Fibroblast of gingiva (primary cell): Measurements from ENCODE around the gene REXO2.

Experiments
- DNase-seq: peaks from one replicate; pipeline ENCODE4 v3.0.0-alpha.2; 2011; ENCODE audit warnings: low read depth

The REXO2 gene

DNA sequence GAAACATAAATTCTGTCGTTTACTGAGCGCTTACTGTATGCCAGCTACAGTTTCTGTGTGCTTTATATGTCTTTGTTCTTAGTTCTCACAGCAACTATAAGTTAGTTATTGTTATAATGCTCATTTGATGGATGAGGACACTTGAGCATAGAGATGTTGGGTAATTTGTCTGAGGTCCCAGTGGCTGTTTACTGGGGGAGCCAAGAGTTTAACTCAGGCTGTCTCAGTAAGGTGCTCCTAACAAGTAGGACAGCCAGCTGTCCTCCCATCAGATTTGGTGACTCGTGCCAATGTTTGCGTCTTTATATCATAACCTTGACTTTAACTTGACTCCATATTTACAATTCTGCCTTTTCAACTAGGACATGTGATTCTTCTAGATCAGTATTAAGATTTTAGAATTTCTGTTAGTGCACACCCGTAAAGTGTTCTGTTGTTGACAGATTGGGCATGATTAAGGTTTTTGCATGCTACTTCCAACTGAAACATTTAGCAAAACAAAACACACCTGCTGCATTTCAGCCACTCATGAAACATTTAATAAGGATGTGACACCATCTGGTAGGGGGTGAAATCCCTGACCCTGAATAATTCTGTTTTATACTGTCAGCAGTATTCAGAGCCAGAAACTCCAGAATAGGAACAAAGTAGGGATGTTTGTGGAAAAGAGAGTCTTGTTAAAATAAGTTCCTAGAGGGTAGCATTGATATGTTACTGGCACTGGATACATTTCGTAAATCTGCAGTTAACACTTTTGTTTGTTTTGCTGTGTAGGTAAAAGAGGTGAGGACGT lies 1.9 kb downstream of the REXO2 start:
- DNase-seq = no peak

DNA sequence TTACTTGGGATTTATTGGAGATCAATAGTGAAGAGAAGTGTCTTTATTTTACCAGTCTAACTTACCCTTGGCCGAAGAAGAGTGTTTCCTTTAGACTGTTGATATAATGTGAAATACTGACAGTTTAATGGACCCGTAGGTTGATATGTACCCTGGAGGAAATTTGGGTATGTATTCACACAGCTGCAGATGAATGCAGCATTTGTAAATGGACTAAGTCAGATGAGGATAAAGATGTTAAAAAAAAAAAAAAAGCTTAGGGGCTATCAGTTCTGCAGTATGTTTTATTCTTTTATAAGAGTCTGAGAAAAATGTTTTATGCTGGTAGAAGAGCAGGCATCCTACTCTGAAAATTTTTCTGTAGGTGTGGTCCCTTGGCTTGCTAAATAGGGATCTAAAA lies 2.7 kb downstream of the REXO2 start:
- no peak for DNase-seq

DNA sequence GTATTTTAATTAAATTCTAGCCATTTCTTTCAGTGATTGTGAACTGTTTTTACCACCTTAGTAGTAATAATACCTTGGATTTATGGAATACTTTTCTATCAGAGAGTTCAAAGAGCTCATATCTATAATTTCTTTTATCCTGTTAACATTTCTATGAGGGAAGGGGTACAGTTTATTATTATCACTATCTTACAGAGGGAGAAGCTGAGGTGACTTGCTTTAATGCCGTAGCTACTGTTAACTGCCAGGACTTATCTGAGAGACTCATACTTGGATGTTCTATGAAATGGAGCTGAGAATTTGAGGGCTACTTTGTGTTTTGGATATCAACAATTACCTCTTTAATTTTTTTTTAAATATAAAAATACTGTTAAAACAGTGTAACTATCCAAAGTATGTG lies 3.3 kb downstream of the REXO2 start:
- DNase-seq = no peak

DNA sequence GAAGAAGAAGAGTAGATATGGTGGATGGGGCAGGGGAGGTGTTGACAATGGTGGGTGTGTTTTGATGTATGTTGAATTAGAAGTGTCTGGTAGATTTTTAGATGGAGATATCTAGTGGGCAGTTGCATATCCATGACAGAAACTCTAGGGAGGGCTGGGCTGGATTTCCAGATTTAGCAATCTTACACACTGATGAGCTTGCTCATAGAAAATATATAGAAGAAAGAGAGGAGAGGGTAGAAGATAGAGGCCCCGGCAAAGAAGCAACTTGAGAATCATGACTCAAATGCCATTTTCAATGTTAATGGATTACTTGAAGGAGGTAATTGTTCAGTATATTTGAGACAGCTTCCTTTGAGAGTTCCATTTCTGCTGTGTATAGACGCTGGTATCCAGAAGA lies 8.2 kb downstream of the REXO2 start:
- no peak for DNase-seq

DNA sequence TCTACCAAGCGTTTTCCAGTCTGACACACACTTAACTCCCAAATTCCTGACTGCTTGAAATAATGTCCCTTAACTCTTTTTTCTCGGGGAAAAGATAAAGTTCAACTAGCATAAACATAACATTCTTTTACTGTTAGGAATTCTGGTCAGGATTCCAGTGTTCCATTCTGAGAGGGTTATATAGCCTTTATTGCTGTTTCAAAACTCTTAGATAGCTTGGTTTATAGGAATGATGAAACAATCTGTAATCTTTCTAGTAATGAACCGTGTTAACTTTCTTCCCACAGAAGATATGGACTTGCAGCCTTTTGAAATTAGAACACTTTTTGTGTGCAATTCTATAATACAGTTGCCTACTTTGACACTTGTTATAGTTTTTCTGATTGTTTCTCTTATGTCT lies 8.6 kb downstream of the REXO2 start:
- peak; percentile 27 for DNase-seq

DNA sequence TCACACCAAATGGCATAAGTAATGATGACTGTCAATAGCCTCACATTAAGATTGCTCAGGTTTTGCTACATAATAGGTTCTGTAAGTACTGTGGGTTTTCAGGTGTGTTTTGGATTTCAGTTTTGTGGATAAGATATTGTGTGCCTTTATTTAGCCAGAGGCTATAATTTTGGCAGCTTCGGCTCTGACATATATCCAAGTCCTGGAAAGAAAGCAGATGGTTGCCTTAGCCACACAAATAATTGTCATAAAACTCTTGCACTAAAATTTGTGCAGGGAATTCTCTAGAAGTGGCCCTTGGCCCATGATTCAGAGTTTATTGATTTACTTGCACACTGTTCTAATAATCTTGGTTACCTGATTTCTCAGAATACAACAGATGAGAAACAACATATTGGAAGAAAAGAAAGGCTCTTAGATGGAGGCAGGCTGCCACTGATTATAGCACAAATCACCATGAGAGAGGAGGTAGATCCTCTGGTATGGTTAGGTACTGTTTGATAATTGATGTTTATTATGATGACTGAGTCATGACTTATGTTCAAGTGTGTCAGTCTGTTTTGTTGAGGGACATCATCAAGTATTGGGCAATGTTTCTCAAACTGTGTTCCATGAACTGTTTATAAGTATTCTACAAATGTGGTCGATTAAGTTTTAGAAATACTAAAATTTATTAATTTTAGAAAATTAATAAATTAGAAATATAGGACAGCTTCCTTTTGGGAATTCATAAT lies 9.6 kb downstream of the REXO2 start:
- DNase-seq = peak; percentile 3

DNA sequence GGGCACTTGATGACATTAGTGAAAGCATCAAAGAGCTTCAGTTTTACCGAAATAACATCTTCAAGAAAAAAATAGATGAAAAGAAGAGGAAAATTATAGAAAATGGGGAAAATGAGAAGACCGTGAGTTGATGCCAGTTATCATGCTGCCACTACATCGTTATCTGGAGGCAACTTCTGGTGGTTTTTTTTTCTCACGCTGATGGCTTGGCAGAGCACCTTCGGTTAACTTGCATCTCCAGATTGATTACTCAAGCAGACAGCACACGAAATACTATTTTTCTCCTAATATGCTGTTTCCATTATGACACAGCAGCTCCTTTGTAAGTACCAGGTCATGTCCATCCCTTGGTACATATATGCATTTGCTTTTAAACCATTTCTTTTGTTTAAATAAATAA lies 10.6 kb downstream of the REXO2 start:
- no peak for DNase-seq

DNA sequence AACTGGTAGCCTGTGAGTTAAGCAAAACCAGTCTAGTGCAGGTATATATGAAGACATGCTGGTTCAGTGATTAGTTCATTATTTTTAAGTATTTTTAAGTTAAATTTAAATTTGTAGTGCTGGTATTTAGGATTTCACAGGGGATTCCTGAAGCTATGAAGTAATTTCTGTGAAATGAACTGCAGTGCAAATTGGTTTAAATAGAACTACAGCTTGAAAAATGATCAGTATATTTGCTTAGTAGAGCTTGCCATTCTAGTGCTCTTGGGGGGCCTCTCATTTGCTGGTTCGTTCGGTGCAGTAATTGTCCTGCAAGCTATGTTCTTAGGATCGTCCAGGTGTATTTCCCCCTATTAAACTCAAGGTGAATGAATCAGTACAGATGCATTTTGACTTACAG lies 13.1 kb downstream of the REXO2 start:
- no peak for DNase-seq

DNA sequence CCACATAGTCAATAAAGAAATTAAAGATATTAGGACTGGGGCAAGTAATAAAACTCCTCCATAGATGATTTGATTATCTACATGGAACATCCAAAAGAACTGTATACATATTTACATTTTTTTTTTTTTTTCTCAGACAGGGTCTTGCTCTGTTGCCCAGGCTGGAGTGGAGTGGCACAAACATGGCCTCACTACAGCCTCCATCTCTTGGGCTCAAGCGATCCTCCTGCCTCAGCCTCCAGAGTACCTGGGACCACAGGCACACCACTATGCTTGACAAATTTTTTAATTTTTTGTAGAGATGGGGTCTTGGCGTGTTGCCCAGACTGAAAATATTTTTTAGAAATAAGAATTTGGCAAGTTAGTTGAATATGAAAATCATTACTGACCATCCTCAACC lies 24.7 kb downstream of the REXO2 start:
- no peak for DNase-seq

DNA sequence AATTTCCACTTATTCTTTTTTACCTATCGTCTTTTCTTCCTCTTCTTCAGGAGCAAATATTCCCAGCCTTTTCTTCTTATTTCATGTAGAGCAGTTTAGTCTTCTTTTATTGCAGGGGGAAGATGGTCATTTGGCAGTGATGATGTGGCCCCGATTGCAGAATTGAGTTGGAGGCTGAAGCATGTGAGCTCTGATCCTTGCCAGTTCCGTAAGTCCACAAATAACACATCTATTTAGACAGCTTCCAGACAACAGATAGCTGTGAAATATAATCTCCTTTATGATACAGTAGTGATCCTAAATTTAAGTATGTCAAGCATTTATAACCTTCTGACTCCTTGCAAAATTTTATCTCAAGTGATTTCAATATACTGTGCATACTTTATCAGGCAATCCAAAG lies 27.5 kb downstream of the REXO2 start:
- no peak for DNase-seq

DNA sequence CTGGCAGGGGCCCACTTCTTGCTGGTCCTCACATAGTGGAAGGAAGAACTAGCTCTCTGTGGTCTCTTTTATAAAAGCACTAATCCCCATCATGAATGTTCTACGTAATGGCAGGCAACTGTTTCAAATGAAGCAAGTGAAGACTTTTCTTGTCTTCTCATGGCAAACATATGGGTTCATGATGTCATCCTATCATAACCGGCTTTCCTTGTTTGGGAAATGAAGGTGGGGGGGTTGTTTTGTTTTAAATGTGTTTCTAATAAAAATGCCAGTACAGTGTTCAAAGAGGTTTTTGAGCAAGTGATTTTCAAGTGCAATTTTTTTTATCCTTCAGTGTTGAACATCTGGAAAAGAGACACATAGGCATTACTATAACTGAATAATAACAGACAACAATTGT lies 33.4 kb downstream of the REXO2 start:
- no peak for DNase-seq

DNA sequence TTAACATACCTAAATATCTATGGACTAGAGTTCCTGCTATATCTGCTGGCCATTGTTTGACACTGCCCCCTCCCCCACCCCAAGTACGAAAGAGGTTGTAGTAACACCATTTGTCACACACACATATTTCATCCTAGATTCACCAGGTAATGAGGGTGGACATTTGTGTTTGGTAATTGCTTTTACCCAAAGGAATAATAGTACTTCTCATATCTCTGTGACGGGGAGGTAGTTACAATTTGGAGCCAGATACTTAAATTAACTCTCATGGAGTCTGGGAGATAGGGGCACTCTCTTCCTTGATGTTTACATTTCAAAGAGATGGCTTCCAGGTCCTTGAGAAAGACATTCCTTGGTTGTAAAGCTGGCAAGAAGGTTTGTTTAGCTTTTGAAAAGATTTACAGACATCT lies 38.7 kb downstream of the REXO2 start:
- DNase-seq = no peak

DNA sequence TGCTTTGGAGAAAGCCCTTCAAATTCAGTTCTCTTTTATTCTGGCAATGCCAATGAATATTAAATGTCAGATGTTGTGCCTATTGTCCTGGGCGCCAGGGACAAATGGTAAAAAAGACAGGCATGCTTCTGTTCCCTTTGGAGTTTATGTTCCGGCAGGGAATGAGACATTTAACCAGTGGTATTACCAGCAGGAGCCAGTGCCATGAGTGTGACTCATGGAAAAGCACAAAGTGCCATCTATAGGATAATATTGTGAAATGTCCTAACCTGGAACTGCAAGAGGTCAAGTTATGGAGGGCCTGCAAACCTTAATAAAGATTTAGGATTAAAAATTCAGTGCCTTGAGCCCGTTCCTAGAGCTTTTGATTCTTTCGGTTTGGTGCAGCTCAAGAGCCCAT lies 39.5 kb downstream of the REXO2 start:
- DNase-seq = peak; percentile 3

DNA sequence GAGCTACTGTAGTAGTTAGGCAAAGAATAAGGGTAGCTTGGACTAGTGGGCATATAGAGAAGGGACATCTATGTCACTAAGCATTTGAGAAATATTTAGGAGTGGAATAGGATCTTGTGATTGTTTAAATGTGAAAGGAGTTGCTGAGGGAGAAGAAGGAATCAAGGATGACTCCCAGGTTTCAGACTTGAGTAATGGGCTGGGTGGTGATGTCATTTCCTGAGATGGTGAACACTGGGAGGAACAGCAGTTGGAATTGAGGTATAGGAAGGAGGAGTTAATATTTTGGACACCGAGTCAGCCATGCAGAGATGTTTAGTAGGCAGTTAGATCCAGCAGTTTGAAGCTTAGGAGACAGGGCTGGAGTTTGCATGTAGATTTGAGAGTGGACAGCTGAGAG lies 40.1 kb downstream of the REXO2 start:
- DNase-seq = no peak

DNA sequence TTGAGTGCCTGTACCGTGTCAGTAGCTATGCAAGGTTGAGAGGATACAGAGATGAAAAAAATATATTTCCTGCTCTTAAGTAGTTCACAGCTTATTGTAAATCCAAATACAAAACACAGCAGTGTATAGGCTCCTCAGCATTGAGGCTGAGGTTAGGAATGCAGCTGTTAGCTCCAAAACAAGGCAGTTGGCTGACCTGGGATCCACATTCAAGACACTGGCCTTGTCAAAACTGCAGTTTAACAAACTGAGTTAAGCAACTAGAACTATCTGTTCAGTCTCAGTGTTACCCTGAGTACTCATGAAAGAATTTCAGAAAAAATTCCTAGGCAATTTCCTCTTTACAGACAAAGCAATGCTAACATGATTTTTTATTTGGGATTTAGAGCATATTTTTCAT lies 42.8 kb downstream of the REXO2 start:
- DNase-seq = no peak

DNA sequence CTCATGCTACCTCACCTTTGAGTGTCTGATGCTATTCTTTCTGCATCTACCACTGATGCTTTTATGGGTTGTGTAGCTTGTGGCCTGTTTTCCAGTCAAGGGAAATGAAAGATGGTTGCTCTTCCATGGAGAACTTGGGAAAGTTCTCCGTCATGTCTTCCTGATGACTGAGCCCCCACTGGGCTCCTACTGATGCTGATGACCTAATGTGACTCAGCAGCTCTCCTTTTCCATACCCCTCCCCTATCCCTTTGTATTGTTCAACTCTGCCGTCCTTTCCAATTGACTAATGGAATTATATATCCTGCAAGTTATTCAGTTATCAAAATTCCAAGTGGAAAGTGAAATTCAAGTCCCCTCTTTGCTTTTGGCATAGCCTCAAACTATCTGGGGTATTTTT lies 44.7 kb downstream of the REXO2 start:
- DNase-seq = no peak

DNA sequence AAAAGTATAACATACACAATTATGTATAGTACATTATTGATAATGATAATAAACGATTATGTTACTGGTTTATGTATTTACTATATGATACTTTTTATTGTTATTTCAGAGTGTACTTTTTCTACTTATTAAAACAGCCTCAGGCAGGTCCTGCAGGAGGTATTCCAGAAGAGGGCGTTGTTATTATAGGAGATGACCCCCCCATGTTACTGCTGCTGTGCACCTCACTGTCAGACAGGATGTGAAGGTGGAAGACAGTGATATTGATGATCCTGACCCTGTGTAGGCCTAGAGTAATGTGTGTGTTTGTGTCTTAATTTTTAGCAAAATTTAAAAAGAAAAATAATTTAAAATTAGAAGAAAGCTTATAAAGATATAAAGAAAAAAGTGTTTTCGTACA lies 57.6 kb downstream of the REXO2 start:
- no peak for DNase-seq

DNA sequence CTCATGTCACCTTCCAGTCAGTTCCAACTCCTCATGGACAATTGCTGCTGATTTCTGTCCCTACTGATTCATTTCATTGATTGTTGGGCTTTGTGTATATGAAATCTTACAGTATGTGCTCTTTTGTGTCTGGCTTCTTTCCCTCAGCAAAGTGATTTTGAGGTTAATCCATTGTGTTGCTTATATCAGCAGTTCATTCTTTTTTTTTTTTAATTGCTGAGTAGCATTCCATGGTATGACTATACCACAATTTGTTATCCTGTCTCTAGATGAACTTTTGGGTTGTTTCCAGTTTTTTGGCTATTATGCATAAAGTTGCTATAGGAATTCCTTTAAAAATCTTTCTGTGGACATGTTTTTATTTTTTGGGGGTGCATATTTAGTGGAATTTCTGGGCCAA lies 60.5 kb downstream of the REXO2 start:
- DNase-seq = no peak
